Posterior cingulate gyrus (tissue), 11 donors: ENCODE measurements around the gene PGC.

ENCODE experiments used
- DNase-seq, 10 donors: peaks; one replicate each; pipeline versions ENCODE4 v3.0.0 to v3.0.0-alpha.2; 2020 to 2021; ENCODE audit warnings: mixed read lengths in 3 of 10
- intact Hi-C: fragments of 100-400 bp; cut with DNase I; formaldehyde crosslinking; loops from one replicate; pipeline ENCODE4 v1.15.1; 2023

Gene PGC

DNA sequence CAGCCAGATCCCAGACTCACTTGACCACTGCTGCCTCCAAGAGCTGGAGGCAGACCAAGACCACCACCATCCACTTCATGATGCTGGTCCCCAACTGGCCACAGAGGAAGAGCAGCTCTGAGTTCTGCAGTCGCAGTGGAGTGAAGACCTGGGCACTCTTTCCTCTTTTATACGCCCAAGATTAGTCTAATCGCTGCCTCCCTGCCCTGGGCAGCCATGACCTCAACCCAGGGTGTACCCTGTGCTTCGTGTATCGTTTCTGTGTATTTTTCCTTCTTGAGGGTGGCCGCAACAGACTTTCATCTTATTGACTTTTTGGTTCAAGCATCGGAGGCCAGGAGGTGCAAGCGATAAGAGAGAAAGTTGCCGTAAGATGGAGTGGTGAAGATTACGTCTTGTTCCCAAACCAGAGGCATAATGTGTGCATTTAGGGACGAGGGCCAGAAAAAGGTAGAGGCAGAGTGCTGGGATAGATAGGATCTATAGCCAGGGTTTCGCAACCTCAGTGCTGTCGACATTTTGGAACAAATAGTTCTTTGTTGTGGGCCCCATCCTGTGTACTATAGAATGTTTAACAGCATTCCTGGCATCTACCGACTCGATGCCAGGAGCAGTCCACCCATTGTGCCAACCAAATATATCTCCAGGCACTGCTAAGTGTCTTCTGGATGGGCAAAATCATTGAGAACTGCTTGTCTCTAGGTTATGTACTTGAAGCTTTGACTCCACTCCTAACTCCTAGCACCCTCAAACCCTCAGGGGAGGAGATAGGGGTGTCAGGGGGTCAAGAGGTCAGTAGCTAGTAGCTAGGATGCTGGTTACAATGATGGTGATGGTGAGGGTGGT is at the start of gene PGC:
PGC (minus strand) TSS at position 142 of the 846 bp plus-strand sequence; CDS start at position 79, 63 bp downstream.
- DNase-seq = peak in 2 of 10 donors; percentile 23 to 24
- intact Hi-C loops = no loop called here

DNA sequence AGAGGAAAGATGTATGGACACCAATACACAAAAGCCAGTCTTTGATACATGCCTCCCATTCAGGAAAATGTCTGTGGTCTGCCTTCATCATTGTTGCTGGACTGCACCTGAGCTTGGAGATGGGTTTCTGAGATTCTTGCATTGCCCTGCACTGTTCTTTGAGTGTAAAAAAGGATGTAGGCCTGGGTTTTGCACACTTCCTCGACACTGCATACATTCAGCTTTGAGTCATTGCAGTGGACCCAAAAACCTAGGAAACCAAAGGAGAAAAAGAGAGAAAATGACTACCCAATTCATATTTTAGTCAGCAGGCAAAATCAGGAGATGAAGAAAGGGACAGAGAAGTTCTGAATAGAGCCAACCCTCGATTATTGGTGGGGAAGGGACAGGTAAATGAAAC is 49.3 kb upstream of the PGC start:
- peak in 1 of 10 donors; percentile 20 for DNase-seq
- intact Hi-C loops = no loop called here

DNA sequence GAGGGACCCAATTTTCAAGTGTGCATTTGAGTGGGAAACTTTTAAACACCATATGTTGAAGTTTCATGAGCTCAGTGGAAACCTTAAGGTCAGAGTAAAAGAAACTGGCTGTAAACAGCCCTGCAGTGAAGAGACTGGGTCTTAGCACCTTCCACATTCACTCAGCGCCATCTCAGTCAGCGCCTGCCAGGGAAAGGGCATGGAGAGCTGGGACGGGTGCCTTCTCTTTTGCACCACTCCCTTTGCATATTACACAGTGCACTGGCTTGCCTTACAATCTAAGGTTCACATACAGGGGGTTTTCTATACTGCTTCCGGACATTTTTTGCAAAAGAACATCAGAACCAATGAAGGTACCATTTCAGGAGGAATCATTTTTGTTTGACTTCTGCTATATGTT is 44.8 kb upstream of the PGC start:
- DNase-seq = no peak
- intact Hi-C loops = no loop called here

DNA sequence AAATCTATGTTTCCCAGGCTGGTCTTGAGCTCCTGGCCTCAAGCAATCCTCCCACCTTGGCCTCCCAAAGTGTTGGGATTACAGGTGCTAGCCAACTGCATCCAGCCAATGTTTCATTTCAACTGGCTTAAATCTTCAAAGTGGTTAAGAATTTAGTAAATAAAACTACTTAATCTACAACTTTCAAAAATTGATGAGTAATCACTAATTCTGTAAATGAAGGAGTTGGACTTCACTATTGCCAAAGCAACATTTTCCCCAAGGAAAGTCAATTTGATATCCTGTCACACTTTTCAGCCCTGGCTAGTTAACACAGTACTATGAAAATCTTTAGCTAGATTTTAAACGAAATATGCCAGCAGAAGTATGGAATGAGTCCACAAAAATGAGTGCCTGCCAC is 44.1 kb upstream of the PGC start:
- intact Hi-C loops = no loop called here
- no peak for DNase-seq

DNA sequence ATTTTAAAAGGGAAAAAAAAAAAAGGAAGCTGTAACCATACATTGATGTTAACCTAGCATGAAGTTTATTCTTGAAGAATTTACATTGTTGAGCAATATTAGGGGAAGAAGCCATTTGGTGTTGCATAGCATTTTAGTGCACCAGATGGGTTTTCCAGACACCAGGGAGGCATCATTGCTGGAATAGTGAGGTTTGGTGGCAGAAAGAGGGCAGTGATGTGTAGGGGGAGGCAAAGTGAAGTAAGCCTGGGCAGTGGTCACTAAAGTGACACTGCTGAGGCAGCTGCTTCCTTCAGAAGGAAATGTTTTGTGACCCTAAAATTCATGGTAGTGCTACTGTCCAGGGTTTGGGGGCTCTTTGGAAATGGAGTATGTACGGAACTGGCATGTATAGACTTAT is 42.8 kb upstream of the PGC start:
- intact Hi-C loops = no loop called here
- no peak for DNase-seq

DNA sequence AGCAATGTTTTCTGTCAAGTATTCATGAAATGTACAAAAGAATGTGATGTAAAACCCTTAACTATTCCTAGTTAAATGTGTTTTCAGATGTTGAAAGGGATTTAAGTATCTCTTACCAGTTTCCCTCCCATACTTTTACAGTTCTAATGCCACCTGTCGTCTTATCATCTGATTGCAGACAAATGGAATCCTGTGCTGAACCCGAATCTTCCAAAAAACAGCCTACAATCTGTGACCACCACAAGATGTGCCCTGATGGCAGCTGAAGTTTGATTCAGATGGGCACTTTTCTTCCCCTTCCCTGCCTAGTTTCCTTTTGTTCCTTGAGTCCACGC is 42.2 kb upstream of the PGC start:
- intact Hi-C loops = loop anchor here (10.0 kb wide), 2 partner anchors 105 to 425 kb away; partner anchors contain the start of genes MRPS10 and USP49
- DNase-seq = no peak

DNA sequence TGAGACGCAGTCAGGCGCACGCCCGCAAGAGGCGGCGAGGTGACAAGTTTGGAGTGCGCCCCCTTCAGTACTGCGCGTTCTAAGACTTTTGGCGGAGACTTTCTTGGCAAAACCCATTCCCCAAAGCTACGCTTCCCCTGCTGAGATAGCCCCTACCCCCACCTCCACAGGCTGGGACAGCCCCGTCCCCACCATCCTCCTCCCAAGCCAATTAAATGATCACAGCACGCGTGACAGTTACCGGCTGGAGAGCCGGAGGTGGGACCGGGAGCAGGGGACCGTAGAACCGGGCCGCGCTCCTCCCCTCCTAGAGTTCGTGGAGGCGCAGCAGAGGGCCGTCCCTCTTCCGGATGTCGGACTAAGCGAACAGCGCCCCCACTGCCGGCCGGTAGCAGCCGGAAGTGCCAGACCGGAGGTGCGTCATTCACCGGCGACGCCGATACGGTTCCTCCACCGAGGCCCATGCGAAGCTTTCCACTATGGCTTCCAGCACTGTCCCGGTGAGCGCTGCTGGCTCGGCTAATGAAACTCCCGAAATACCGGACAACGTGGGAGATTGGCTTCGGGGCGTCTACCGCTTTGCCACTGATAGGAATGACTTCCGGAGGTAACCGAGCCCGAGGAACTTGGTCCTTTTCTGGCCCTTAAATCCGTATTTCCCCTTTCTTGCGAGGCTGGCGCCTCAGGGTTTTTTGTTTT is 40.2 kb upstream of the PGC start, which contains the start of gene TOMM6:
TOMM6 (plus strand) TSS at position 476 of the 699 bp plus-strand sequence; CDS start at position 480, 4 bp downstream.
- peak; percentile 90 to 99 (median 94) for DNase-seq
- intact Hi-C loops = loop anchor here (1.0 to 10.0 kb wide), 3 partner anchors 107 to 427 kb away; partner anchors contain the start of genes BYSL, MED20, MRPS10 and USP49

DNA sequence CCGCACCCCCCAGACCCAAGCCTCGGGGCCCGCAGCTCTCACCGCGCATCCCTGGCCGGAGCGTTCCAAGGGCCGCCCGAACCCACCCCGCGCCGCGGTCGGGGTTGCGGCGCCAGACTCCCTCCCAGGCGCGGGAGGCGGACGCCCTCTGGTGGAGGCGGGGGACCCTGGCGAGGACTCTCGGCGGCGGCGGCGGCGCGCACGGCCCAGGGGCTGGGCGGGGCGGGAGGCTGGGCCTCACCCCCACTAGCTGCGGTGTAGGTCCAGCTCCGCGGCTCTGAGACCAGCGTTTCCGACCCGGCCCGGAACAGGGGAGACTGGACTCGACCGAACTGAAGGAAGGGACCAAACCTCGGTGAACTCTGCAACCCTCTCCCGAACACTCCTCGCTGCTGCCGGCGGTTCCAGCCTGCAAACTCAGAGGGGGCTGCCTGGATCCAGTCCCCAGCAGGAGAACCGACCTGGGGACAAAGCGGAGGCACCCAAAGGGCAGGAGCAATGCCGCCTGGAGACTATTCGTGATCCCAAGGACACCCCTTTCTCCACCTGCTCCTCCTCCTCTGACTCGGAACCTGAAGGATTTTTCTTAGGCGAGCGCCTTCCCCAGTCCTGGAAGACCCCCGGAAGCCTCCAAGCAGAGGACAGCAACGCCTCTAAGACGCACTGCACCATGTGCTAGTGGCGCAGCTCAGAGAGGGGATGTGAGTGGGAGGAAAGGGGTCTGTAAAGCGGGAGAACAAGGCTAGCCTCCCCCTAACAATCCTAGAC is 39.4 kb upstream of the PGC start:
- intact Hi-C loops = loop anchor here (1.0 to 10.0 kb wide), 3 partner anchors 108 to 428 kb away; partner anchors contain the start of genes BYSL, MED20, MRPS10 and USP49

DNA sequence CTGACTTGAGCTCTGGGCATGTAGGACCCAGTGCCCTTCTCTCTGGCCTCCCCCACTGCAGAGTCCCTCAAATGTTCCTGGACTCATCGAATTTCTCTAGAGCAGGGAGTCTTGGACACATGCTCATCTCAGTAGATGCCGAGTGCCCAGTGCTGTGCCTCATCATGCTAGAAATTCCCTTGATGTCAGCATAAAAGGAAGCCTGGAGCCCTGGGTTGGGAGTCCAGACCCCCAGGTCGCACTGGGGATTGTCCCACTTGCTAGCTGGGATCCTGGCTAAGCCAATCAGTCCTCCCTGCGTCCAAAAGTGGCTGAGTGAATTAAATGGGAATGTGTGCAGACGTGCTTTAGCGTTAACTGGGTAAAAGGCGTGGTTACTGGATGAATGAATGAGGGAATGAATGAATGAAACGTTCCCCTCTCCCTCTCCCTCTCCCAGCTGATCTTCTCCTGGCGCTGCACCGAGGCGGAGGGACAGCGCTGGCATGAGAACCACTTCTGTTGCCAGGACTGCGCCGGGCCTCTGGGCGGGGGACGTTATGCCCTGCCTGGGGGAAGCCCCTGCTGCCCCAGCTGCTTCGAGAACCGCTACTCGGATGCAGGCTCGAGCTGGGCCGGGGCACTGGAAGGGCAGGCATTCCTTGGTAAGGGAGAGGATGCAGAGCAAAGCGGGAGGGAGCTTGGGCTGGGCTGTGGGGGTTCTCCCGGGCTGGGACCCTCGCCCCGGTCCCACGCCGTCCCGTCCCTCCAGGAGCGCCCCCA is 38.7 kb upstream of the PGC start:
- DNase-seq = peak in 9 of 10 donors; percentile 23 to 92 (median 47)
- intact Hi-C loops = loop anchor here (10.0 kb wide), 2 partner anchors 109 to 429 kb away; partner anchors contain the start of genes MRPS10 and USP49

More for the DNA sequence above, 39.4 kb upstream of the PGC start:
- peak; percentile 85 to 98 (median 88) for DNase-seq

DNA sequence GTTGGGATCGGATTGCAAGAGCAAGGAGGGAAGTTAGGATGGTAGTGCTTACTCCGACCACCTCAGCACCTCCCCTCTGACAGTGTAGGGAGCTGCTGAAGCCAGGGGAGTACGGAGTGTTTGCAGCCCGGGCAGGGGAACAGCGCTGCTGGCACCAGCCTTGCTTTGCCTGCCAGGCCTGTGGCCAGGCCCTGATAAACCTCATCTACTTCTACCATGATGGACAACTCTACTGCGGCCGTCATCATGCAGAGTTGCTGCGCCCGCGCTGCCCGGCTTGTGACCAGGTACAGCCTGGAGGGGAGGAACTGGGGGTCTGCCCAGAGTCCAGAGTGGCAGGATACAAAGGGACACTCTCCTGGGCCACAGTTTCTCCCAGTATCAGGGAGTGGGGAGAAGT is 38.1 kb upstream of the PGC start:
- intact Hi-C loops = loop anchor here (10.0 kb wide), 2 partner anchors 110 to 430 kb away; partner anchors contain the start of genes MRPS10 and USP49
- DNase-seq = no peak

DNA sequence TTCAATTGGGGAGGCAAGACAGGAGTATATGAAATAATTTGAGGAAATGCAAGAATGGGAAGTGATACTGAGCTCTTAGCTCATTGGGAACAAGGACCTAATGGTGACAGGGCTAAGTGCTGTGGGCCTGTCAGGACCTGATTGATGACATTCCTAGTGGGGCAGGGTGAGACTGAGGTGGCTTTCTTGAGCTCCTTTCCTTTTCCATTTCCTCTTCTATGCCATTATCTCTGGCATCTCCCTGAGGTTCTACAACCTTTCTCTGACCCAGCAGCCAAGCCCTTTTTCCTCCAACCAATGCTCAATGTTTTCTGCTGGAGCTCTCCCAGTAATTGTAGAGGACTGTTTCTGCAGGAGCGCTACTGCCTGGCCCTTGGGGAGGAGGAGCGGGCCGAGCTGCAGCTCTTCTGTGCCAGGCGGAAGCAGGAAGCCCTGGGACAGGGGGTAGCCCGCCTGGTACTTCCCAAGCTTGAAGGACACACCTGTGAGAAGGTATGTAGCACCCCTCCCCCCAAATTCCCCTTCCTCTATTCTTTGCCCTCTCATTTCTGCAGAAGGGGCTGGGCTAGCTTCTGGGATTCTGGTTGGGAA is 37.5 kb upstream of the PGC start:
- no peak for DNase-seq
- intact Hi-C loops = loop anchor here (10.0 kb wide), 2 partner anchors 110 to 430 kb away; partner anchors contain the start of genes MRPS10 and USP49

DNA sequence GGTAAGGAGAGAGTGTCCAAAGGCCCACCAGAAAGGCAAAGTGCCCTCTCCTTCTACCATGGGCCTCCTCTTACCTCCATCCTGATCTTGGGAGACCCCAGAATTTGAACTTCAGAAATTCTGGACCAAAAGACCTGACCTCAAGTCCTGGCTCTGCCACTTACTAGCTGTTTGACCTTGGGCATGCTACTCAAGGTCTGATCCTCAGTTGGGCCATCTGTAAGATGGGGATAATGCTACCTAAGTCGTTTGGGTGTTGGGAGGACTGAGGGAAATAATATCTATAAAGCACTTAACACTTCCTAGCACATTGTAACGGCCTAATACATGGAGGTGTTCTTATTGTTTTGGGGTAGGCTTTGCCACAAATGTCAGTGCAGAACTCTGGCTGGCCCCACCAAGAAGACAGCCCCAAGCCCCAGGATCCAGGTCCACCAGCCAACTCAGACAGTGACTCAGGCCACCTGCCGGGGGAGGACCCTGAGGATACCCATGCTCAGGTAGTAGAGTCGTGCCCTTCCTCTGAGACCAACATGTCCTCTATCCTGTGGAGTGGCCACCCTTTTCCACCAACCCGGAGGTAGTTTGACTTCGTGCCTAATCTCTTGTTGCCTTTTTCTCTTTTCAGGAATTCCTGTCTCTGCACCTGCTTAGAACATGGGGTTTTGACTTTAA is 36.0 kb upstream of the PGC start:
- DNase-seq = no peak
- intact Hi-C loops = loop anchor here (10.0 kb wide), 2 partner anchors 112 to 432 kb away; partner anchors contain the start of genes MRPS10 and USP49

DNA sequence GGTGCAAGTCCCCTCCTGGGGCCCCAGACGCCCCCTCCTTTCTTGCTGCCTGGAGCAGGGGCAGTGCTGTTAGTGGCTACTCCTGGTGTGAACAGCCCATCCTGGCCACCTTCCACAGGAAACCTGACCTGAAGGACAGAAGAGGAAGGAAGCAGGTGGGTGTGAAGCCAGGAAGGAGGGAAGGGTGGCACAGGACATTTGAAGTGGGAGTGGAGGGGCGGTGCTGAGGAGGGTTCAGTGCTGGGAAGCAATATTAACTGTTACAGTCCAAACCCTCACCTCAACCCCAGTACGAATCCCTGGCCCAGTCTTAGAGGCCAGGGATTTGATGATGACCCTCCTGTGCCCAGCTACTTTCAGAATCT is 34.2 kb upstream of the PGC start:
- peak in 1 of 10 donors; percentile 64 for DNase-seq
- intact Hi-C loops = loop anchor here (2.0 to 10.0 kb wide), 3 partner anchors 113 to 433 kb away; partner anchors contain the start of genes MRPS10 and USP49

DNA sequence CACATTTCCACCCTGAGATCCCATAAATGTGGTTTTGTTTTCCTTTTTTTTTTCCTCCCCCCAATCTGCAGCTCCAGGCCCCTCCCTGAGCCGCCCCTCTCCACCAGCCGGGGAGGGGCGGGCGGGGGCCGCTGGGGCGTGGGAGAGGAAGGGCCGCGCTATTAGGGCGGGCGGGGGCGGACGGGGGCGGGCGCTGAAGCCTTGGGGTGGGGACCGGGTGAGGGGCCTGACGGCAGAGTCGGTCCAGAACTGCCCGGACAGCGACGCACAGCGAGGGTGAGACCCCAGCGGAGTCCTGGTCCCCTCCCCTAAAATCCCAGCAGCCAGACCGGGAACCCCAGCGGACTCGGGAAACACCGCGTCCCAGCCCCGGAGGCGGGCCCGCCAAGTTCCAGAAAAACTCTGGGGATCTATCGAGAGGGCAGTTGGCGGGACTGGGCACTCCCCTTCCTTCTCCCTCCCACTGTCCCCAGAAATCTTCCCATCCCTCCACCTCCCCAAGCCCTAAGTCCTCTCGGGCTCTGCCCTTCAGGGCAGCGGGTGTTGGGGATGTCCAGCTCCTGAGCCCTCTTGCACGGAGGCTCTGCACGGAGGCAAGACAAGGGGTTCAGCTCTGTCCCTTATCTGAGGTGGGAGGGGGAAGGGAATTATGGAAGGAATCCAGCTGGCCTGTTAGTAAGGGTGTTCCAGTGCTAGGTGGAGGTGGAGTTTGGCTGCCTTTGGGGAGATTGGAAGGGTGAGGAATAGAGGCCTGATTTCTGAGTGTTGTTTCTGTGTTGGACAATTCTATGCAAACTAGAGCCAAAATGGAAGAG is 33.6 kb upstream of the PGC start, which contains the start of gene PRICKLE4:
PRICKLE4 (plus strand) TSS at position 232 of the 815 bp plus-strand sequence. CDS start 2,692 bp downstream, outside the sequence.
- intact Hi-C loops = loop anchor here (1.0 to 10.0 kb wide), 4 partner anchors 114 to 434 kb away; partner anchors contain the start of genes MRPS10 and USP49
- DNase-seq = peak in 3 of 10 donors; percentile 6 to 82 (median 29)

DNA sequence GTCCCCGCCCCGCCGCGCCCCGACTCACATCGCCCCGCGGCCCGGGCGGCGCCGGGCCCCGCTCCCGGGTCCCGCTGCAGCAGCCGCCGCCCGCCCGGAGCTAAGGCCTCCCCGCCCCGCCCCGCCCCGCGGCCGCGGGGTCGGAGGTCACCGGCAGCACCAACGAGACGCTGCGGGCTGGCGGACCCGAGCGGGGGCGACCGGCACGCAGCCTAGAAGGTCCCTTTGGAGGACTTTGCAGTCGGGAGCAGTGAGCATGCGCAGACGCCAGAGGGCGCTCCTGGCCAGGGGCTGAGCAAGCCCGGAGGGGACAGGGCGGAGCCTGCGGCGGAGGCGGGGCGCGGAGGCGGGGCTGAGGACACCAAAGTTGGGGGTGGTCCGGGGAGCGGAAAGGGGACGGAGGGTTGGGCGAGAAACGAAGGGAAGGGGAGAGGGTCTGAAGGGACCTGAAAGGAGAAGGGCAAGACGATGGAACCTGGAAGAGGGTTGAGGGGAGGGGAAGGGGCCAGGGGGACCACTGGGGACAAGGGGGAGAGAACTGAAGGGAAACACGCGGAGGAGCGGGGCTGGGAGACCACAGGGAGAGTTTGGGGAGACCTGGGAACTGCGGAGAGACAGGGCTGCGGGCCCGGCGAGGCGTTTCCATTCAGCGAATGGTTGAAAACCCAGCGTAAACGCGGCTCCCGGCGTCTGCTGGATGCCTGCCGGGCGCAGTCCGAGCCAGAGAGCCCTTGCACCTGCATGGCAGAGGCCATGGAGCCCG is 32.8 kb upstream of the PGC start, which contains the start of gene FRS3:
FRS3 (minus strand) TSS at position 113 of the 763 bp plus-strand sequence. CDS start 2,913 bp downstream, outside the sequence.
- peak; percentile 99 to 100 (median 100) for DNase-seq
- intact Hi-C loops = loop anchor here (1.0 to 10.0 kb wide), 6 partner anchors 43 to 435 kb away; partner anchors contain the start of genes MRPS10, TFEB and USP49

DNA sequence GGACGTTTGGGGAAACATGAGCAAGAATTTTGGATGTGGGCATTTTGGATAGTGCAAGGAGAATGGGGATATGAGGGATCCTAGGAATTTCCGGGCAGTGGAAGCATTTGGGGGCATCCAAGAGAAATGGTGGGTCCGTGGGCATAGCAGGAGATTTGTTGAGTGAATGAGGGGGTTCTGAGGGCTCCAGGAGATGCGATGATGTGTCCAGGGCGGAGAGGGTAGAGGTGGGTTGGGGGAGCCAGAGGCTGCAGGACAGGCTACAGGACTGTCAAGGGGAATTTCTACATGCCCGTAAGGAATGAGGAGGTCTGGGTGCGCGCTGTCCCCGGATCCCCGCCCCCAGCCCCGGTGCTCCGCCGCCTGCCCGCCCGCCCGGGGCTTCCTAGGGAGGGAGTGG is 32.1 kb upstream of the PGC start:
- intact Hi-C loops = loop anchor here (5.0 kb wide), 2 partner anchors 42 to 97 kb away; partner anchors contain the start of gene TFEB
- DNase-seq = peak in 1 of 10 donors; percentile 3
